ENCODE results near the gene ATP6V0C.
A peak's percentile ranks its signal among the peaks of the same experiment; 100 is the strongest.

The ATP6V0C gene

GRCh38 chr16:2508722-2509400 lies 4.9 kb upstream of the ATP6V0C start:
- no peak for TF ChIP-seq CTCF (conservative IDR thresholded peaks at IDR 0.05)
- H3K27ac ChIP-seq, result no peak overlapping the region

GRCh38 chr16:2511128-2511800 lies 2.5 kb upstream of the ATP6V0C start:
- H3K27ac ChIP-seq, result no peak overlapping the region
- no peak for TF ChIP-seq CTCF (conservative IDR thresholded peaks at IDR 0.05)

GRCh38 chr16:2511996-2512734 lies 1.6 kb upstream of the ATP6V0C start:
- no peak overlapping the region for H3K27ac ChIP-seq
- TF ChIP-seq CTCF (conservative IDR thresholded peaks at IDR 0.05), result no peak

- no peak for TF ChIP-seq CTCF (conservative IDR thresholded peaks at IDR 0.05)
- H3K27ac ChIP-seq, result peak overlapping the region; percentile 85
Observed at GRCh38 chr16:2512735-2513404, 882 bp upstream of the ATP6V0C start.

- peak overlapping the region; percentile 85 for H3K27ac ChIP-seq
- no peak for TF ChIP-seq CTCF (conservative IDR thresholded peaks at IDR 0.05)
Observed at GRCh38 chr16:2514333-2515179, 804 bp downstream of the ATP6V0C start.

GRCh38 chr16:2515180-2515851 lies 1.6 kb downstream of the ATP6V0C start:
- H3K27ac ChIP-seq, result peak overlapping the region; percentile 85
- no peak for TF ChIP-seq CTCF (conservative IDR thresholded peaks at IDR 0.05)
